ENCODE measurements around the gene UNC13B. TPM values are rescaled to one million over a fixed set of nuclear protein-coding genes. Genes with fewer than 3 reads are reported as not detected.
"Not testable (repeated sequence)": the region's sequence is repeated elsewhere in the genome, so short reads cannot be mapped to it uniquely, and the experiment has no call there.

UNC13B gene
- total RNA-seq, 2 experiments from 2014 or later = 0.12 to 0.25 TPM

DNA sequence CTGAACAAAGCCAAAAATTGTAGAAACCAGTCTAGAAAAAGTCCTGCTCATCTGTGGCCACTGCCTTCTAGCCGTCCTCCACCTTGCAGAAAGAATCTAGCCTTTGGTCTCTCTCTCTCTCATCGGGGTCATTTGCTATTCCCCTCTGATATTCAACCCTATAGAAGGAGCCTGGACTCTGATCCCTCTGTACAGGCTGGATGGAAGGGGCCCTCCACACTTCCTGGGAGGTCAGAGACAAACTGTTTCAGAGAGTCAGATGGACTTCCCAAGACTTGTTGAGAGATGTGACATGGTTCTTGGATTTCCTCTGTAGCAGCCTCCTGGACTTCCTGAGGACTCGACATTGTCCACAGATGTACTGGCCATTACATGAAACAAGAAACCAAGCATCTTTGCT is 243.1 kb downstream of the UNC13B start:
- no peak overlapping the region for H3K4me3 Mint-ChIP-seq

DNA sequence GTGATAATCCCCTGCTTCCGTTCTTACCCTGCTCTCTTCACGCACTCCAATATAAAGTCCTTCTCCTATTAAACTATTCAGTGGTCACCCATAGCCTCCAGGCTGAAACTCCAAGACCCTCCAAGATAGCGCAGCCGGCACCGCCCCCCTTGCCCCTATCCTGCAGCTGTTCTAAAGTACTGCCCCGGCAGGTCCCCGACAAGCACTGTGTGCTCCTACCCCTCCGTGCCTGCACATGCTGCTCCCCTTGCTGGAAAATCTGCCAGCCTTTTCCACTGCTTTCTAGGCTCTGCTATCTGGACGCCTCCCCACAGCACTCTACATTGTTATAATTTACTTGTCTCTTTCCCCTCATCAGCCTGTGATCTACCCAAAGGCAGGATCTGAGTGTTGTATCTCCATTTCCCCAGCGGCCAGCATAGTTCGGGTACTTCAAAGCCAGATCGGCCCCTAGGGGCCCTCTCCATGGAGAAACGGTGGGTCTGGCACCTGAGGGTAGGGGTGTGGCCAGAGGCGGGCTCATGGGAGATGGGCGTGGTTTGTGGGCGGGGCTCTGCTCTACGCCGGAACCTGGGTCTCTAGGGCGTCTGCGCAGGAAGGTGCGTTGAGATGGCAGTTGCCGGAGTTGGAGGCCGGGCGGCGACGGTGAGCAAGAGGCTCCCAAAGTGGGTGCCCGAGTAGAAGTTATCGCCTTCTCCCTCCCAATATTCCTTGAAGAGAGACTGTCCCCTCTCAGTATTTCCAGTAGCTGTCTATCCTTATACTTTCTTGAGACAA is 244.6 kb downstream of the UNC13B start:
- POLR2A ChIA-PET = no interaction called here

More for the DNA sequence above, 243.1 kb downstream of the UNC13B start:
- H3K27me3 Mint-ChIP-seq = peaks cover 4% of the 10 kb centered on the region
- POLR2A ChIA-PET = no interaction called here
- no peaks in the 10 kb centered on the region for H3K36me3 Mint-ChIP-seq (ENCODE audit: low read depth)
- H3K9me3 Mint-ChIP-seq = no peaks in the 10 kb centered on the region
- H3K27ac Mint-ChIP-seq = no peak overlapping the region
- CTCF ChIA-PET = no interaction called here
- no peaks in the 10 kb centered on the region for H3K4me1 Mint-ChIP-seq
- no peak for DNase-seq

DNA sequence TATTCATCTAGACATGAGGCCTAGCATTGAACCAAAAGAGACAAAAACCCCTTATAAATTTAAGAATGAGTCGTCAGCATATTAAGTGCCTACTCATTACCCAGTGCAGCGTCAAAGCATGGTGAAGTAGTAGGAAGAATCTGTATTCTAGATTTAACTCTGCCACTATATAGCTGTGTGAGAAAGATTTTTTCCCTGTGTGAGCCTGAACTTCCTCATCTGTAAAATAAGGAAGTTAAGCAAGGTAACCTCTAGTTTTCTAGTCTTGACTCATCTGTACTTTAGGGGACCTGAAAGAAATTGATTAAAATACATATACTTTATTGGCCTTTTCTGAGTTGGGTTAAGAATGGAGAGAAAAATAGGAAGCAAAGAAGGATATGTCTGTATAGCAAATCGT is 246.0 kb downstream of the UNC13B start:
- H3K36me3 Mint-ChIP-seq (ENCODE audit: low read depth) = no peaks in the 10 kb centered on the region
- H3K4me1 Mint-ChIP-seq = no peaks in the 10 kb centered on the region
- peaks cover 9% of the 10 kb centered on the region for H3K27me3 Mint-ChIP-seq
- H3K9me3 Mint-ChIP-seq = no peaks in the 10 kb centered on the region
- DNase-seq = no peak
- CTCF ChIA-PET = no interaction called here
- POLR2A ChIA-PET = no interaction called here
- H3K27ac Mint-ChIP-seq = no peak overlapping the region
- H3K4me3 Mint-ChIP-seq = no peak overlapping the region

More for the DNA sequence above, 244.6 kb downstream of the UNC13B start:
- no peaks in the 10 kb centered on the region for H3K4me1 Mint-ChIP-seq
- H3K27ac Mint-ChIP-seq = no peak overlapping the region
- DNase-seq = peak; percentile 25
- H3K9me3 Mint-ChIP-seq = no peaks in the 10 kb centered on the region
- H3K36me3 Mint-ChIP-seq (ENCODE audit: low read depth) = no peaks in the 10 kb centered on the region
- H3K4me3 Mint-ChIP-seq = no peak overlapping the region
- CTCF ChIA-PET = no interaction called here
- peaks cover 4% of the 10 kb centered on the region for H3K27me3 Mint-ChIP-seq

DNA sequence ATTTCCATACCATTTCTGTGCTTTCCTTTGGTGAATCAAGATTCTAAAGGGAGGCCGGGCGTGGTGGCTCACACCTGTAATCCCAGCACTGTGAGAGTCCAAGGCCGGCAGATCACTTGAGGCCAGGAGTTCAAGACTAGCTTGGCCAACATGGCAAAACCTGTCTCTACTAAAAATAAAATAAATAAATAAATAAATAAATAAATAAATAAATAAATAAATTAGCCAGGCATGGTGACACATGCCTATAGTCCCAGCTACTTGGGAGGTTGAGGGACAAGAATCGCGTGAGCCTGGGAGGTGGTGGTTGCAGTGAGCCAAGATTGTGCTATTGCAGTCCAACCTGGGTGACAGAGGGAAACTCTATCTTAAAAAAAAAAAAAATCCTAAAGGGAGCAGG is 247.6 kb downstream of the UNC13B start:
- POLR2A ChIA-PET; H3K4me3 Mint-ChIP-seq; H3K27ac Mint-ChIP-seq; H3K4me1 Mint-ChIP-seq; DNase-seq; H3K36me3 Mint-ChIP-seq (ENCODE audit: low read depth); H3K9me3 Mint-ChIP-seq: not testable (repeated sequence)
- H3K27me3 Mint-ChIP-seq = peaks cover 12% of the 10 kb centered on the region
- CTCF ChIA-PET = interaction anchor here (0.6 kb wide), 1 partner anchor 785 kb away, joined by 3 read pairs; no protein-coding TSS in a partner anchor

DNA sequence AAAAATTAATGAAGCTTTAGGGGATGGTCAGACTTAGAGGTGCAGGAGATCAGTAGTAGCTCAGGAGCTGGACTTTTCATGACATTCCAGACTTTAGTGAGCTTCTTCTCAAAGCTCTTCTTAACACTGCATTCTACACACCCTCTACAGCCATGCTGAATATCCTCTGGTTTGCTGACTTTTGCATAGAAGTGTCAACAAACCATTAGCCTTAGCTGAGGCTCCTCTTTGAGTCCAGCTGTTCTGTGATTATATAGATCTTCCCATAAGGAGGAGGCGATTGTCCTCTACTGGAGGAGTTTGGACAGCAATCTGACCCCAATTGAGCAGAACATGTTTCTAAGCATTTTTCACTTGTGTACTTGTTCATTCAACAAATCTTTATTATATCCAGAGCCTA is 253.1 kb downstream of the UNC13B start:
- no peaks in the 10 kb centered on the region for H3K9me3 Mint-ChIP-seq
- POLR2A ChIA-PET = no interaction called here
- H3K4me1 Mint-ChIP-seq = no peaks in the 10 kb centered on the region
- H3K4me3 Mint-ChIP-seq = no peak overlapping the region
- CTCF ChIA-PET = interaction anchor here (0.6 to 1.0 kb wide), 2 partner anchors 10 to 28 kb away, joined by 3 to 6 read pairs; no protein-coding TSS in a partner anchor
- no peaks in the 10 kb centered on the region for H3K36me3 Mint-ChIP-seq (ENCODE audit: low read depth)
- peaks cover 21% of the 10 kb centered on the region for H3K27me3 Mint-ChIP-seq
- DNase-seq = no peak
- no peak overlapping the region for H3K27ac Mint-ChIP-seq

DNA sequence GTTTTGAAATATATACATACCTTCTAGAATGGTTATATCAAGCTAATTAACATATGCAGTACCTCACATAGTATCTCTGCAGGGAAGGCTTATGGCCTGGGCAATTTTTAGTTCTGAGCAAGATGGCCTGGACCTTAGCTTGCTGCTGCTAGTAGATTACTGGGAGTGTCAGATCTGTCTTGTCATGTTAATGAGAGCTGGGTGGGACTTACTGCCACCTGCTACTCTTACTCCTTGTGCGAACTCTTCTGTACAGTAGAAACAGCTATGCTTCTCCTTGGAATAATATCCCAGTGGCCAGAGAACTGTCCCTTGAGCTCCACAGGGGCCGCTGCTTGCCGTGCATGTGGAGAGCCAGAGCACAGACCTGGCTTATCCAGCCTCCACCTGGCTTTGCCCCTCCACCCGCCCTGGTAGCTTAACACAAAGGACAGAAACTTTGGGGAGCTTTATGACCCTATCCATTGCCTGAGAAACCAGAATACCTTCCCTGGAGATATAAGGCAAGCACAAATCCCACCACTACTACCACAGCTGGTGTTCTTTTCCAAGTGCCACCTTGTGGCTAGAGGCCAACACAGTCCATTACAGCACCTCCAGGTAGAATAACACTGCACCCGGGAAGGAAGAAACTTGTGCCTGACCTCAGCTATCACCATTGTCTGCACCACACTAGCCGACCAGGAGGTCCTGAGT is 253.7 kb downstream of the UNC13B start:
- Mint-ChIP-seq H3K36me3 (ENCODE audit: low read depth) (no peaks in the 10 kb centered on the region), H3K9me3 (no peaks in the 10 kb centered on the region), H3K27me3 (peaks cover 25% of the 10 kb centered on the region), H3K4me3 (no peak overlapping the region), H3K4me1 (no peaks in the 10 kb centered on the region), H3K27ac (no peak overlapping the region)
- POLR2A ChIA-PET = no interaction called here
- DNase-seq = no peak
- CTCF ChIA-PET = interaction anchor here (0.6 to 1.0 kb wide), 2 partner anchors 10 to 27 kb away, joined by 3 to 6 read pairs; no protein-coding TSS in a partner anchor

DNA sequence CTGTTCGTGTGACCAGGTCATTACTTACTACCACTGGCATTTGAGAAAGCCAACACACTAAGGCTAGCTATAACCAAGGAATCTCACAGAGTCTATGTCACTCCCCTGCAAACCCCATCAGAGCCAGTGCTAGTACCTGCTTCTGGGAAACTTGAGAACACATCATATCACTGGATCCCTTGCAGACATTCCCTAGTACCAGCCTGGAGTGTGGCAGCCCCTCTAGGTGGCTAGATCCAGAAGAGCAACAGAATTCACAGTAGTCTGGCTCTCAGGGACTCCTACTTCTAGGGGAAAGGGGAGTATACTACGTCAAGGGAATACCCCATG is 254.3 kb downstream of the UNC13B start:
- Mint-ChIP-seq H3K27ac (no peak overlapping the region), H3K4me1 (no peaks in the 10 kb centered on the region), H3K36me3 (ENCODE audit: low read depth) (no peaks in the 10 kb centered on the region), H3K27me3 (peaks cover 25% of the 10 kb centered on the region), H3K4me3 (no peak overlapping the region), H3K9me3 (no peaks in the 10 kb centered on the region)
- POLR2A ChIA-PET = no interaction called here
- no peak for DNase-seq
- CTCF ChIA-PET = no interaction called here

DNA sequence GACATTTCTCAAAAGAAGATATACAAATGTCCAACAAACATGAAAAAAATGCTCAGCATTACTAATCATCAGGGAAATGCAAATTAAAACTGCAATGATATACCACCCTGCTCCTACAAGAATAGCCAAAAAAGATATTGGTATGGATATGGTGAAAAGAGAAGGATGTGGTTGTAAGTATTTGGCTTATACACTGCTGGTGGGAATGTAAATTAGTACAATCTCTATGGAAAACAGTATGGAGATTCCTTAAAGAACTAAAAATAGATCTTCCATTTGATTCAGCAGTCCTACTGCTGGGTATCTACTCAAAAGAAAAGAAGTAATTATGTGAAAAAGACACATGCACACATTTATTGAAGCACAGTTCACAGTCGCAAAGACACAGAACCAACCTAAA is 260.5 kb downstream of the UNC13B start:
- H3K4me1 Mint-ChIP-seq = no peaks in the 10 kb centered on the region
- H3K27me3 Mint-ChIP-seq = peaks cover 35% of the 10 kb centered on the region
- ChIA-PET CTCF (interaction anchor here (0.6 kb wide), 1 partner anchor 141 kb away, joined by 3 read pairs; no protein-coding TSS in a partner anchor), POLR2A (no interaction called here)
- no peaks in the 10 kb centered on the region for H3K9me3 Mint-ChIP-seq
- no peak for DNase-seq
- no peak overlapping the region for H3K27ac Mint-ChIP-seq
- H3K36me3 Mint-ChIP-seq (ENCODE audit: low read depth) = no peaks in the 10 kb centered on the region
- no peak overlapping the region for H3K4me3 Mint-ChIP-seq

DNA sequence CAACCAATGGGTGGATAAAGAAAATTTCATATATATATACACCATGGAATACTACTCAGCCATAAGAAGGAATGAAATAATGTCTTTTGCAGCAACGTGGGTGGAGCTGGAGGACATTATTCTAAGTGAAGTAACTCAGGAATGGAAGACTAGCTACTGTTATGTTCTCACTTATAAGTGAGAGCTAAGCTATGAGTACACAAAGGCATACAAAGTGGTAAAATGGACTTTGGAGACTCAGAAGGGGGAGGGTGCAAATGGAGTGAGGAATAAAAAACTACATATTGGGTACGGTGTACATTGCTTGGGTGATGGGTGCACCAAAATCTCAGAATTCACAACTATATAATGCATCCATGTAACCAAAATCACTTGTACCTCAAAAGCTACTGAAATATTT is 260.9 kb downstream of the UNC13B start:
- peaks cover 37% of the 10 kb centered on the region for H3K27me3 Mint-ChIP-seq
- no peaks in the 10 kb centered on the region for H3K36me3 Mint-ChIP-seq (ENCODE audit: low read depth)
- no peak for DNase-seq
- no peaks in the 10 kb centered on the region for H3K4me1 Mint-ChIP-seq
- ChIA-PET CTCF (interaction anchor here (0.6 kb wide), 1 partner anchor 141 kb away, joined by 3 read pairs; no protein-coding TSS in a partner anchor), POLR2A (no interaction called here)
- H3K4me3 Mint-ChIP-seq = no peak overlapping the region
- no peak overlapping the region for H3K27ac Mint-ChIP-seq
- no peaks in the 10 kb centered on the region for H3K9me3 Mint-ChIP-seq

DNA sequence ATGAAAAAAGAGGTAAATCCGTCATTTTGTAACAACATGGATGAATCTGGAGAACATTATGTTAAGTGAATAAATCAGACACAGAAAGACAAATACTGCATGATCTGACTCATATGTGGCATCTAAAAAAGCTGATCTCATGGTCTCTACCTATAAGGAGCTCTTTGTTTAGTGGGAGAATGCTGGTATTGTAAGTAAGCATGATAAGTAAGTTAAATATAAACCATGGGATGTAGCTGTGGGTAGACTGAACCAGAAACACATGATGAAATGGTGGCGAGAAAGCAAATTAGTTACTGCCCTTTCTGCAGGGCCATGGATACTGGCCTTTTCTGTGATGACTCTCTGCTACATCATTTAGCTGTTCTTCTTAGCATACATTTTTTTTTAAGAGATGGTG is 261.7 kb downstream of the UNC13B start:
- Mint-ChIP-seq H3K27me3 (peaks cover 41% of the 10 kb centered on the region), H3K27ac (no peak overlapping the region), H3K9me3 (peaks cover under 1% of the 10 kb centered on the region), H3K4me3 (no peak overlapping the region), H3K4me1 (no peaks in the 10 kb centered on the region), H3K36me3 (ENCODE audit: low read depth) (no peaks in the 10 kb centered on the region)
- POLR2A ChIA-PET = no interaction called here
- CTCF ChIA-PET = interaction anchor here (0.5 to 1.5 kb wide), 2 partner anchors 19 to 1350 kb away, joined by 3 read pairs; no protein-coding TSS in a partner anchor
- DNase-seq = no peak

DNA sequence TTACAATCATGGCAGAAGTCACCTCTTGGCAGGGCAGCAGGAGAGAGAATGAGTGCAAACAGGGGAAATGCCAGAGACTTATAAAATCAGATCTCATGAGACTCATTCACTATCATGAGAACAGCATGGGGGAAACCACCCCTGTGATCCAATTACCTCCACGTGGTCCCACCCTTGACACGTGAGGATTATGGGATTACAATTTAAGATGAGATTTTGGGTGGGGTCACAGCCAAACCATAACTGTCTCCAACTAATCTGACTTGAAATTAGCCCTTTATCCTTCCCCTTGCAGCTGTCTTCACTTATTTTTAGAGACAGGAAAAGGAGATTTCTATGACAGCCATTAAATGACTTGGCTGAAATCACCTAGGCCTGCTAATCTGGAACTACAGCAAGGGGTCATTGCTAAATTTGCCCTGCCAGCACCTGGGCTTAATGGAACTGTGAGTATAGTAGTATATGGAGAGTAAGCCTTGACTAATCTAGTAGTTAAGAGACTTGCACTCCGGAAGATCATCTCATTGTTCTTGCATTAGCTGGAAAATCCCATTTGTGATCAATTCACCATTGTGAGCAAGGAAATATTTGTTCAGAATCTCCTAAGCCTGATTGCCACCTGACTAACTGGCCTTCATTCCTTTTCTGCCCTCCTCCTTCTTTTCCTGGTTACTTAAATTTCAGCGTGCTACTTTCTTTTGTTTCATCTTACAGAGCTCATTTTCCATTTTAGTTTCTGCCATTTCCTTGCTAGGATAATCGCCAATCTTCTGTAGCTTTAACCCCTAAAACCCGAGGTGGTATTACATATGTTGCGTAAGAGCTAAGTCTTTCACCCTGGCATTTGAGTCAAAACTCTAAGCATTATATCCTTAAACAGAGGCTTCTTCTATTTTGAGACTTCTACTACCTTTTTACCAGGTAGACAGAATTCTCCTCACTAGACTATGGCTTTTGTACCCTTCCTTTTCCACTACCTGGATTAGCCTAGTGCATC is 262.8 kb downstream of the UNC13B start:
- DNase-seq = no peak
- peaks cover 39% of the 10 kb centered on the region for H3K27me3 Mint-ChIP-seq
- POLR2A ChIA-PET = no interaction called here
- no peak overlapping the region for H3K4me3 Mint-ChIP-seq
- no peak overlapping the region for H3K27ac Mint-ChIP-seq
- CTCF ChIA-PET = interaction anchor here (0.6 to 1.5 kb wide), 2 partner anchors 10 to 18 kb away, joined by 3 read pairs; no protein-coding TSS in a partner anchor
- H3K36me3 Mint-ChIP-seq (ENCODE audit: low read depth) = no peaks in the 10 kb centered on the region
- peaks cover 3% of the 10 kb centered on the region for H3K9me3 Mint-ChIP-seq
- no peaks in the 10 kb centered on the region for H3K4me1 Mint-ChIP-seq

DNA sequence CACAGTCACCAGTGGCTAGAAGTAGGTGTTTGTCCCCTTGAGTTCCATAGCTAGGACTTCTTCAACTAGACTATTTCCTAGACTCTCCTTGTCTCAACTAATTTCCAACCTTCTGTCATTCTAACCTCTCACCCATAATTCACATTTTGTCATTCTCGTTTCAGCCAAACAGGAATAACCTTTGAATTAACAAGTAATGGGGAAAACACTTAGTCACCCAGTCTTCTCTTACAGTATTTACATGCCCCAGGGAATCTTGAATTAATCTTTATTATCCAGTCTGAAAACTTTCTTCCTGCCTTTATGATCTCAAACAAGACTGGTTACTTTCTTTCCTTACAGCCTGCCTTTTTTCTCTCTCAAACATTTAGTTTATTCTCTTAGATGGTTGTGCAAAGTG is 264.8 kb downstream of the UNC13B start:
- H3K36me3 Mint-ChIP-seq (ENCODE audit: low read depth) = no peaks in the 10 kb centered on the region
- H3K27me3 Mint-ChIP-seq = peaks cover 41% of the 10 kb centered on the region
- H3K27ac Mint-ChIP-seq = no peak overlapping the region
- POLR2A ChIA-PET = no interaction called here
- no peak overlapping the region for H3K4me3 Mint-ChIP-seq
- no peaks in the 10 kb centered on the region for H3K4me1 Mint-ChIP-seq
- peaks cover 3% of the 10 kb centered on the region for H3K9me3 Mint-ChIP-seq
- CTCF ChIA-PET = no interaction called here
- no peak for DNase-seq

DNA sequence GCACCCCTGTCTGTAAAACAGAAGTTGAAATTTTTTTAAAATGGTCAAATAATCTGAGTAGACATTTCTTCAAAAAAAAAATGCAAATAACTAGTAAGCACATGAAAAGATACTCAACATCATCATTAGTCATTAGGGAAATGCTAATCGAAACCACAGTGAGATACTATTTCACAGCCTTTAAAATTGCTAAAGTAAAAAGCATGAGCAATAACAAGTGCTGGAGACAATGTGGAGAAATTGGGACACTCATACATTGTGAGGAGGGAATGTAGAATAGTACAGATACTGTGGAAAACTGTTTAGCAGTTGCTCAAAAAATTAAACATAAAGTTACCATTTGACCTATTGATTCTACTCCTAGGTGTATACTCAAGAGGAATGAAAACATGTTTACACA is 269.7 kb downstream of the UNC13B start:
- DNase-seq = no peak
- no peak overlapping the region for H3K4me3 Mint-ChIP-seq
- ChIA-PET CTCF (no interaction called here), POLR2A (no interaction called here)
- H3K36me3 Mint-ChIP-seq (ENCODE audit: low read depth) = no peaks in the 10 kb centered on the region
- peaks cover 61% of the 10 kb centered on the region for H3K27me3 Mint-ChIP-seq
- no peaks in the 10 kb centered on the region for H3K4me1 Mint-ChIP-seq
- H3K27ac Mint-ChIP-seq = no peak overlapping the region
- H3K9me3 Mint-ChIP-seq = peaks cover 3% of the 10 kb centered on the region

Data from activated CD4-positive, alpha-beta T cell treated with anti-CD3 and anti-CD28 coated beads, Interleukin-2, amount 10 ng/mL, durations not matched to agents 7 days and 5 days (primary cell).